GM23338 (cell line): Measurements from ENCODE around the gene MED14. TPM values are rescaled to one million over a fixed set of nuclear protein-coding genes. Genes with fewer than 3 reads are reported as not detected.
"Not testable (repeated sequence)": the region's sequence is repeated elsewhere in the genome, so short reads cannot be mapped to it uniquely, and the experiment has no call there.

Experiments used
- ATAC-seq: fragments of 200-7000 bp; cut with Tn5 transposase; 3 replicates; pipeline ENCODE4 v1.9.1; 2020
- DNase-seq: peaks from one replicate; pipeline ENCODE4 v3.0.0-alpha.2; 2015; ENCODE audit warnings: low spot score
- H2AFZ ChIP-seq: fragments of 200-600 bp; sonication (generic); 2 replicates; pipeline ENCODE4 v1.8.0; 2016; ENCODE audit warnings: antibody characterized with exemption, mild to moderate bottlenecking, moderate library complexity
- H3F3A ChIP-seq: fragments of 200-600 bp; sonication (generic); replicated peaks from 2 replicates; pipeline ENCODE4 v1.8.0; 2017; ENCODE audit warnings: antibody characterized with exemption, mixed run types, low read depth
- H3K27ac ChIP-seq: fragments of 200-600 bp; sonication (generic); 2 replicates; pipeline ENCODE4 v1.6.1; 2016; ENCODE audit warnings: low read depth
- H3K27me3 ChIP-seq: fragments of 200-600 bp; sonication (generic); 2 replicates; pipeline ENCODE4 v1.8.0; 2016; ENCODE audit warnings: mild to moderate bottlenecking, mixed run types, moderate library complexity; ENCODE audit not compliant: insufficient read depth
- H3K36me3 ChIP-seq: fragments of 200-600 bp; sonication (generic); 2 replicates; pipeline ENCODE4 v1.8.0; 2016; ENCODE audit warnings: mild to moderate bottlenecking; ENCODE audit not compliant: insufficient read depth
- H3K4me1 ChIP-seq: fragments of 200-600 bp; sonication (generic); 2 replicates; pipeline ENCODE4 v1.8.0; 2016; ENCODE audit warnings: mild to moderate bottlenecking, moderate library complexity; ENCODE audit not compliant: insufficient read depth
- H3K4me2 ChIP-seq: fragments of 200-600 bp; sonication (generic); 2 replicates; pipeline ENCODE4 v1.7.1; 2017; ENCODE audit warnings: mixed run types
- H3K4me3 ChIP-seq: fragments of 200-600 bp; sonication (generic); 2 replicates; pipeline ENCODE4 v1.6.1; 2016; ENCODE audit warnings: mixed run types
- H3K79me2 ChIP-seq: fragments of 200-600 bp; sonication (generic); replicated peaks from 2 replicates; pipeline ENCODE4 v1.8.0; 2017; ENCODE audit warnings: mild to moderate bottlenecking; ENCODE audit not compliant: insufficient read depth
- H3K9me2 ChIP-seq: fragments of 200-600 bp; sonication (generic); 2 replicates; pipeline ENCODE4 v1.8.0; 2017; ENCODE audit not compliant: insufficient read depth
- H4K20me1 ChIP-seq: fragments of 200-600 bp; sonication (generic); replicated peaks from 2 replicates; pipeline ENCODE4 v1.8.0; 2017; ENCODE audit warnings: mild to moderate bottlenecking; ENCODE audit not compliant: insufficient read depth
- H3K27ac Mint-ChIP-seq: 2 replicates; pipeline ENCODE4 v1.8.0; 2020; ENCODE audit warnings: inconsistent platforms, mild to moderate bottlenecking, moderate library complexity, mixed read lengths
- H3K27me3 Mint-ChIP-seq: 3 replicates; pipeline ENCODE4 v1.8.0; 2022; ENCODE audit warnings: low read depth, mild to moderate bottlenecking, moderate library complexity, mixed read lengths, inconsistent platforms; ENCODE audit not compliant: insufficient read depth, poor library complexity
- H3K36me3 Mint-ChIP-seq: 3 replicates; pipeline ENCODE4 v1.8.0; 2021; ENCODE audit warnings: low read depth, mild to moderate bottlenecking, inconsistent platforms, moderate library complexity, mixed read lengths
- H3K4me1 Mint-ChIP-seq: 3 replicates; pipeline ENCODE4 v1.8.0; 2020; ENCODE audit warnings: mild to moderate bottlenecking, inconsistent platforms, mixed read lengths
- H3K4me3 Mint-ChIP-seq: 3 replicates; pipeline ENCODE4 v1.8.0; 2021; ENCODE audit warnings: moderate library complexity, mild to moderate bottlenecking, inconsistent platforms, mixed read lengths
- H3K9me3 Mint-ChIP-seq: 3 replicates; pipeline ENCODE4 v1.8.0; 2020; ENCODE audit warnings: moderate library complexity, mild to moderate bottlenecking, inconsistent platforms, mixed read lengths
- CREB1 ChIP-seq: fragments of 250-450 bp; sonication (Bioruptor Pico); IDR thresholded peaks from 2 replicates; pipeline ENCODE4 v1.5.0; 2020; ENCODE audit warnings: low read depth, mild to moderate bottlenecking, moderate library complexity
- ETS1 ChIP-seq: IDR thresholded peaks from 2 replicates; pipeline ENCODE4 v1.6.1; 2016; ENCODE audit warnings: antibody characterized with exemption
- EZH2 ChIP-seq: fragments of 200-600 bp; sonication (generic); IDR thresholded peaks from one replicate; pipeline ENCODE4 v1.8.0; 2017; ENCODE audit warnings: antibody characterized with exemption, mild to moderate bottlenecking, low read depth; ENCODE audit not compliant: unreplicated experiment
- EZH2phosphoT487 ChIP-seq: fragments of 200-600 bp; sonication (generic); IDR thresholded peaks from one replicate; pipeline ENCODE4 v1.8.1; 2018; ENCODE audit warnings: antibody characterized with exemption; ENCODE audit not compliant: unreplicated experiment
- JUNB ChIP-seq: IDR thresholded peaks from one replicate; pipeline ENCODE4 v1.6.1; 2016; ENCODE audit warnings: antibody characterized with exemption; ENCODE audit not compliant: unreplicated experiment
- NANOG ChIP-seq: IDR thresholded peaks from 2 replicates; pipeline ENCODE4 v1.6.1; 2016; ENCODE audit warnings: antibody characterized with exemption, borderline replicate concordance
- REST ChIP-seq: IDR thresholded peaks from one replicate; pipeline ENCODE4 v1.6.1; 2018; ENCODE audit warnings: antibody characterized with exemption; ENCODE audit not compliant: unreplicated experiment
- STAT1 ChIP-seq: IDR thresholded peaks from one replicate; pipeline ENCODE4 v1.6.1; 2016; ENCODE audit warnings: antibody characterized with exemption; ENCODE audit not compliant: unreplicated experiment
- polyA plus RNA-seq: library from polyadenylated mRNA; unstranded; fragments of >200 nt; fragmentation: Nextera tagmentation; extraction: Ambion mirVana; gene quantifications from 2 replicates; pipeline ENCODE4 v1.2.1, GENCODE V29; 2016
- total RNA-seq: library from RNA; depleted of rRNA; stranded (reverse); fragments of >200 nt; shearing (Covaris generic); gene quantifications from 2 replicates; pipeline ENCODE4 v1.2.3, GENCODE V29; 2014
- TF ChIP-seq, protein P1 (sequence below), 2 experiments: fragments of 200-600 bp in 1 of 2; sonication (generic) in 1 of 2; conservative IDR thresholded peaks; 2 replicates each; pipeline versions ENCODE4 v1.5.1 to v1.6.1; 2016 to 2017; ENCODE audit warnings: antibody characterized with exemption in 2 of 2, low read depth in 2 of 2, mild to moderate bottlenecking in 2 of 2, moderate library complexity in 1 of 2

The MED14 gene
- total and polyA plus RNA-seq, 2 experiments from 2014 or later: 29.8 to 99.3 TPM

DNA sequence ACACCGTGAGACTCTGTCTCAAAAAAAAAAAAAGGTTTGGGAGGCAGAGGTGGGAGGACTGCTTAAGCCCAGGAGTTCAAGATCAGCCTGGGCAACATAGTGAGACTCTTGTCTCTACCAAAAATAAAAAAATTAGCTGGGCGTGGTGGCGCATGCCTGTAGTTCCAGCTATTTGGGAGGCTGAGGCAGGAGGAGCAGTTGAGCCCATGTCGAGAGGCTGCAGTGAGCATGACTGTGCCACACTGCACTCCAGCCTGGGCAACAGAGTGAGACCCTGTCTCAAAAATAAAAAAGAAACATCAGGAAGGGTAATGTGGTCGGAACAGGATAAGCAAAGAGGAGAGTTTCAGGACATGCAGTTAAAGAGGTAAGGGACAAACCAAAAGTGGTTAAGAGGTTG is 2.8 kb downstream of the MED14 start:
- not testable (repeated sequence) for H3F3A ChIP-seq, H3K27me3 Mint-ChIP-seq, H3K27me3 ChIP-seq, H3K27ac ChIP-seq, DNase-seq, H3K36me3 ChIP-seq, ATAC-seq, H2AFZ ChIP-seq, H4K20me1 ChIP-seq, H3K27ac Mint-ChIP-seq, H3K9me2 ChIP-seq, H3K9me3 Mint-ChIP-seq
- H3K4me3 ChIP-seq: 0 out of 2 replicates have a peak overlapping the region, but pooled peaks have one; percentile 87
- H3K4me1 ChIP-seq: peaks cover 12% of the 10 kb centered on the region
- peak overlapping the region; percentile 86; the same call in 1 of the 2 replicates for H3K4me2 ChIP-seq
- H3K4me3 Mint-ChIP-seq: peak overlapping the region; percentile 90; the same call in 2 of the 3 replicates
- peaks cover 75% of the 10 kb centered on the region for H3K79me2 ChIP-seq
- peaks cover 32% of the 10 kb centered on the region for H3K4me1 Mint-ChIP-seq
- H3K36me3 Mint-ChIP-seq: peaks cover 29% of the 10 kb centered on the region

DNA sequence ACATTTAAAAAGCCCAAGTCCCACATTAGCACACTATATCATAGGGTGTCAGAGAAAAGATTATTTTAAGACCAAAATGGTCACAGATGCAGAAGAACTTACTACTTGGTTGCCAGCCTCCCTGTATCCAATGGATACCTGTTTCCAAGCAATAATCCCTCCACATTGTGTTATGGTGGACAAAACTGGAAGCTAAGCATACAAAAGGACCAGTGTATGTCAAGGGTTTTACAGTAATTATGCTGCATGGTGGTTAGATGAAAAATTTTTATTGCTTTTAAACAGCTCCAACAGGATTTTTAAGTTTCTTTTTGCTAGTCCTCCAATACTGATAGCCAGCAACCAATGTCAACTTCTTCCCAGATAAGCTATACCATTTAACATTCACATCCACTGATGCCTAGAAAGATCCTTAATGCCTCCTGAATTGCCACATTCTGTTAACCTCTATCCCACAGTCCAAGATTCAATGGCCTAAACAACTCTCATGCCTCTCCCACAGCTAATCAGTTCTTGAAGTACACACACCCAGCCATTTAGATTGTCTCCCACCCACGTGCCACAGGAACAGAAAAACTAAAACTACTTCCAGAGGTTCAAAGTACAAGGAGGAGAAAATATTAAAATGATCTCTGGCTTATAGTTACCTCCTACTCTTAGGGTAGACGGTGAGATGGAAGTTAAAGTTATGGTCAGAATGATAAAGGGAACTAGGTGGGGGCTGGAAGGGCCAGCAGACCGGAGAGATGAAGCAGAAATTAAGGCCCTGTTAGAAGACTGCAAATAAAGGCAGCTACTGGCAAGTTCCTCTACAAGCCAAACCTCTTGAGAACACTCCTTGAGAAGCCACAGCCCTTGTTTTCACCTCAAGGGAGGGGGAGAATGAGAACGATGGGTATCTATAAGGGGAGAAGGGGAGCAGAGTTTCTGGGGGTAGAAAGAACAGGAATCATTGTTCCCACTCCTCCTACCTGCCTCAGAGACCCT is 5.5 kb downstream of the MED14 start:
- Histone ChIP-seq H3K27me3 (no peaks in the 10 kb centered on the region), H3K4me3 (peak overlapping the region; percentile 13; the same call in 1 of the 2 replicates), H2AFZ (no peak overlapping the region), H3K4me1 (peaks cover 12% of the 10 kb centered on the region), H4K20me1 (peaks cover 3% of the 10 kb centered on the region), H3K79me2 (peaks cover 100% of the 10 kb centered on the region), H3K27ac (0 out of 2 replicates have a peak overlapping the region, but pooled peaks have one; percentile 32), H3K4me2 (peak overlapping the region; percentile 55), H3K36me3 (peaks cover 5% of the 10 kb centered on the region; the same call in 1 of the 2 replicates), H3F3A (no peaks in the 10 kb centered on the region), H3K9me2 (no peaks in the 10 kb centered on the region)
- ATAC-seq (no peak), DNase-seq (no peak)
- Mint-ChIP-seq H3K4me3 (peak overlapping the region; percentile 28; the same call in 2 of the 3 replicates), H3K9me3 (no peaks in the 10 kb centered on the region), H3K27ac (peak overlapping the region; percentile 50; the same call in 1 of the 2 replicates), H3K27me3 (peaks cover 5% of the 10 kb centered on the region), H3K36me3 (peaks cover 43% of the 10 kb centered on the region), H3K4me1 (peaks cover 37% of the 10 kb centered on the region)
- TF ChIP-seq JUNB (no peak), STAT1 (no peak), REST (no peak), CREB1 (CRISPR knock-in tag) (no peak), EZH2 (no peak), ETS1 (no peak), NANOG (no peak), EZH2phosphoT487 (no peak)
- TF ChIP-seq, protein P1, sequence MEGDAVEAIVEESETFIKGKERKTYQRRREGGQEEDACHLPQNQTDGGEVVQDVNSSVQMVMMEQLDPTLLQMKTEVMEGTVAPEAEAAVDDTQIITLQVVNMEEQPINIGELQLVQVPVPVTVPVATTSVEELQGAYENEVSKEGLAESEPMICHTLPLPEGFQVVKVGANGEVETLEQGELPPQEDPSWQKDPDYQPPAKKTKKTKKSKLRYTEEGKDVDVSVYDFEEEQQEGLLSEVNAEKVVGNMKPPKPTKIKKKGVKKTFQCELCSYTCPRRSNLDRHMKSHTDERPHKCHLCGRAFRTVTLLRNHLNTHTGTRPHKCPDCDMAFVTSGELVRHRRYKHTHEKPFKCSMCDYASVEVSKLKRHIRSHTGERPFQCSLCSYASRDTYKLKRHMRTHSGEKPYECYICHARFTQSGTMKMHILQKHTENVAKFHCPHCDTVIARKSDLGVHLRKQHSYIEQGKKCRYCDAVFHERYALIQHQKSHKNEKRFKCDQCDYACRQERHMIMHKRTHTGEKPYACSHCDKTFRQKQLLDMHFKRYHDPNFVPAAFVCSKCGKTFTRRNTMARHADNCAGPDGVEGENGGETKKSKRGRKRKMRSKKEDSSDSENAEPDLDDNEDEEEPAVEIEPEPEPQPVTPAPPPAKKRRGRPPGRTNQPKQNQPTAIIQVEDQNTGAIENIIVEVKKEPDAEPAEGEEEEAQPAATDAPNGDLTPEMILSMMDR (conservative IDR thresholded peaks at IDR 0.05; ENCODE audit: low read depth in 2 of 2): no peak
